SK-N-SH (cell line): ENCODE data around the gene EFNB2. TPM values are rescaled to one million over a fixed set of nuclear protein-coding genes. Genes with fewer than 3 reads are reported as not detected.

Experiments used
- CTCF ChIA-PET: fragments of 300-600, 350-600 bp; formaldehyde crosslinking; extraction: SDS; loops from one replicate; lab custom pipeline; 2021; lab: Yijun Ruan, JAX
- POLR2A ChIA-PET: fragments of 350-600 bp; sonication (Branson Sonifier 250); formaldehyde crosslinking; extraction: SDS; loops from one replicate; lab custom pipeline; 2020; ENCODE audit warnings: antibody characterized with exemption, inconsistent platforms; lab: Yijun Ruan, JAX
- DNase-seq: peaks from one replicate; pipeline ENCODE4 v3.0.0; 2012
- H2AFZ ChIP-seq: fragments of 200-600 bp; sonication (generic); 2 replicates; pipeline ENCODE4 v1.8.1; 2016; ENCODE audit warnings: antibody characterized with exemption, mild to moderate bottlenecking, low read depth
- H3F3A ChIP-seq: fragments of 200-600 bp; sonication (generic); replicated peaks from 2 replicates; pipeline ENCODE3; 2016; ENCODE audit warnings: antibody characterized with exemption, mild to moderate bottlenecking; ENCODE audit not compliant: insufficient read depth
- H3K27ac ChIP-seq, 2 experiments: fragments of 200-500 bp in 1 of 2; fragments of 200-600 bp in 1 of 2; sonication (Bioruptor generic) in 1 of 2; sonication (generic), shearing (Covaris generic) in 1 of 2; 2 replicates each; pipeline versions ENCODE4 v1.5.1 to v1.6.1; 2014 to 2016; ENCODE audit warnings: low read depth in 2 of 2, inconsistent platforms in 1 of 2, low read length in 1 of 2, mild to moderate bottlenecking in 1 of 2, mixed read lengths in 1 of 2
- H3K27me3 ChIP-seq: fragments of 200-600 bp; sonication (generic), shearing (Covaris generic); 2 replicates; pipeline ENCODE4 v1.6.1; 2016; ENCODE audit warnings: mixed run types; ENCODE audit not compliant: insufficient read depth
- H3K36me3 ChIP-seq, 2 experiments: fragments of 200-500 bp in 1 of 2; fragments of 200-600 bp in 1 of 2; sonication (Bioruptor generic) in 1 of 2; sonication (generic) in 1 of 2; replicated peaks in 1 of 2; 2 replicates each; pipeline versions ENCODE3 to v1.5.1; 2014 to 2016; ENCODE audit warnings: low read length in 1 of 2, mild to moderate bottlenecking in 1 of 2; ENCODE audit not compliant: insufficient read depth in 2 of 2, control insufficient read depth in 1 of 2
- H3K4me1 ChIP-seq, 2 experiments: fragments of 200-500 bp in 1 of 2; fragments of 200-600 bp in 1 of 2; sonication (Bioruptor generic) in 1 of 2; sonication (generic), shearing (Covaris generic) in 1 of 2; 2 replicates each; pipeline versions ENCODE4 v1.5.1 to v1.6.1; 2014 to 2016; ENCODE audit warnings: low read depth in 1 of 2, low read length in 1 of 2, mixed run types in 1 of 2; ENCODE audit not compliant: insufficient read depth in 2 of 2, control insufficient read depth in 1 of 2
- H3K4me2 ChIP-seq: fragments of 200-600 bp; sonication (generic), shearing (Covaris generic); 2 replicates; pipeline ENCODE4 v1.6.1; 2017; ENCODE audit warnings: mixed run types
- H3K4me3 ChIP-seq, 2 experiments: fragments of 200-500 bp in 1 of 2; fragments of 200-600 bp in 1 of 2; sonication (Bioruptor generic) in 1 of 2; sonication (generic), shearing (Covaris generic) in 1 of 2; 2 replicates each; pipeline versions ENCODE4 v1.5.1 to v1.8.1; 2014 to 2016; ENCODE audit warnings: low read depth in 2 of 2, inconsistent platforms in 1 of 2, low read length in 1 of 2, mild to moderate bottlenecking in 1 of 2, mixed read lengths in 1 of 2, moderate library complexity in 1 of 2
- H3K79me2 ChIP-seq: fragments of 200-600 bp; sonication (generic); 2 replicates; pipeline ENCODE4 v1.8.1; 2017; ENCODE audit warnings: mild to moderate bottlenecking; ENCODE audit not compliant: insufficient read depth
- H3K9ac ChIP-seq: fragments of 200-600 bp; sonication (generic); 2 replicates; pipeline ENCODE4 v1.6.1; 2017; ENCODE audit warnings: mixed run types
- H3K9me2 ChIP-seq: fragments of 200-600 bp; sonication (generic); 2 replicates; pipeline ENCODE4 v1.6.1; 2017; ENCODE audit warnings: mixed run types
- H3K9me3 ChIP-seq: fragments of 200-600 bp; sonication (generic); 2 replicates; pipeline ENCODE4 v1.6.1; 2017; ENCODE audit warnings: mixed run types, mild to moderate bottlenecking, moderate library complexity
- H4K20me1 ChIP-seq: fragments of 200-600 bp; sonication (generic); 2 replicates; pipeline ENCODE4 v1.6.1; 2017; ENCODE audit warnings: mild to moderate bottlenecking, mixed run types; ENCODE audit not compliant: insufficient read depth
- EZH2phosphoT487 ChIP-seq: fragments of 200-600 bp; sonication (generic); IDR thresholded peaks from 2 replicates; pipeline ENCODE4 v1.6.1; 2017; ENCODE audit warnings: low read depth, mixed run types, mild to moderate bottlenecking, antibody characterized with exemption, moderate library complexity, borderline replicate concordance
- GABPA ChIP-seq: IDR thresholded peaks from 2 replicates; pipeline ENCODE4 v1.4.0; 2012; ENCODE audit warnings: low read depth, mild to moderate bottlenecking
- JUND ChIP-seq: IDR thresholded peaks from 2 replicates; pipeline ENCODE4 v1.4.0; 2012
- NFIC ChIP-seq: IDR thresholded peaks from 2 replicates; pipeline ENCODE4 v1.4.0; 2012; ENCODE audit warnings: borderline replicate concordance
- RAD21 ChIP-seq: IDR thresholded peaks from 2 replicates; pipeline ENCODE4 v1.6.1; 2012; ENCODE audit warnings: mild to moderate bottlenecking, low read length
- RCOR1 ChIP-seq: fragments of 150-350 bp; IDR thresholded peaks from 2 replicates; pipeline ENCODE4 v1.6.1; 2017; ENCODE audit warnings: antibody characterized with exemption, low read length
- RXRA ChIP-seq: IDR thresholded peaks from 2 replicates; pipeline ENCODE4 v1.4.0; 2012; ENCODE audit warnings: low read depth, mild to moderate bottlenecking, borderline replicate concordance
- SMC3 ChIP-seq: IDR thresholded peaks from 2 replicates; pipeline ENCODE4 v1.6.1; 2012; ENCODE audit warnings: low read depth, low read length, improper control_type of control experiment
- TEAD4 ChIP-seq: IDR thresholded peaks from 2 replicates; pipeline ENCODE4 v1.4.0; 2012; ENCODE audit warnings: mild to moderate bottlenecking, borderline replicate concordance; ENCODE audit not compliant: insufficient read depth
- YY1 ChIP-seq: IDR thresholded peaks from 2 replicates; pipeline ENCODE4 v1.4.0; 2012; ENCODE audit warnings: low read depth, mild to moderate bottlenecking
- WGBS: methylation state at CpG from one replicate; pipeline ENCODE4 v1.1.6; 2017; ENCODE audit warnings: low lambda C conversion rate; 5-methylcytosine and 5-hydroxymethylcytosine counted together
- polyA plus RNA-seq, 3 experiments: library from polyadenylated mRNA; depleted of rRNA; stranded (reverse); fragments of >200 nt; gene quantifications; 2 replicates each; pipeline ENCODE4 v1.2.3, GENCODE V29; 2012
- TF ChIP-seq, protein P1 (sequence below): IDR thresholded peaks from 2 replicates; pipeline ENCODE4 v1.4.0; 2012; ENCODE audit warnings: low read depth, borderline replicate concordance
- TF ChIP-seq, protein P2 (sequence below): IDR thresholded peaks from 2 replicates; pipeline ENCODE4; 2012

The EFNB2 gene
- polyA plus RNA-seq, 1 of the 3 experiments (the other 2 are of a cell fraction): 3.0 TPM

DNA sequence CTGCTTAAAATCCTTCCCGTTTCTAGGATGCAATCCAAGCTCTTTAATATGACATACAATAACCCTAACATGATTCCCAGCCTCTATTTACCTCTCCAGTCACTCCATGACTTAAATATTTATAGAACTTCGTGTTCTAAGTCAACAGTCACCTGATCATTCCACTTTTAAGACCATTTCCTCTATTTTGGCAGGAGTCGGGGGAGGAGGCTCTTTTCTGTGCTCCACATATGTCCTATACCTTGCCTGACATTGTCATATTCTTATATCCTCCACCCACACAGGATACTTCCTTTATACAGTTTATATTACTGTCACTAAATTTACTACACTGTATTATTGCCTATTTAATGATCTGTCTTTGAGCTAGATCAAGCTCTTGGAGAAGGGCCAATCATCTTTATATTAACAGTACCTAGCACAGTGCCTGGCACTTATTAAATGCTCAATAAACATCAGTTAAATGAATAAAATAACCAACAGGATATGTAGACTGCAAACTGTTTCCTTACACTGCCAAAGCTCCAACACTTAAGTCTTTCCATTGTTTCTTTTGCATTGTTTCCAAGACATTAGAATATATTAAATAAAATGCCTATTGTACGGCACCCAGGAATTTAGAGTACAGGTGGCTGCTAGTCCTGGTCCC is 29.8 kb upstream of the EFNB2 start (continued):
- no peak for TF ChIP-seq RCOR1
- no peak for TF ChIP-seq YY1
- no peak for TF ChIP-seq RXRA
- TF ChIP-seq EZH2phosphoT487: no peak
- TF ChIP-seq, protein P1, sequence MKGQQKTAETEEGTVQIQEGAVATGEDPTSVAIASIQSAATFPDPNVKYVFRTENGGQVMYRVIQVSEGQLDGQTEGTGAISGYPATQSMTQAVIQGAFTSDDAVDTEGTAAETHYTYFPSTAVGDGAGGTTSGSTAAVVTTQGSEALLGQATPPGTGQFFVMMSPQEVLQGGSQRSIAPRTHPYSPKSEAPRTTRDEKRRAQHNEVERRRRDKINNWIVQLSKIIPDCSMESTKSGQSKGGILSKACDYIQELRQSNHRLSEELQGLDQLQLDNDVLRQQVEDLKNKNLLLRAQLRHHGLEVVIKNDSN: no peak
- TF ChIP-seq SMC3: no peak

DNA sequence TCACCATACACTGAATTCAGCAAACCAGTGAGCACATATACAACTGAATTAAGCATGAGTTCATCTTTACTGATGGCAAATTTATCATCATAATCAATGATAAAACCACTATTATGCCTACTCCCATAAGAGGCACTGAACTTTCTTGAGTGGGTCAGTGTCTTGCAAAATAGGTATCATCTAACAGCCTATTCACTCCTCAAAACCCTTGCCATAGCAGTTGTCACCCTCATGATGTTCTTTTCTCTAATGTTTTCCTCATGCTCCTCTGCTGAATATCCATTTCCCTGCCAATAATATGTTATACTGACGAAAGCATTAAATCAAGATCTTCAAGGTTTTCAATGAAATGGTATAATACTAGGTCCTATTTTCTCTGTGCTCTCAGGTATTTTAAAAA is 26.8 kb upstream of the EFNB2 start:
- Histone ChIP-seq H3K36me3 (peaks cover 12 to 24% of the 10 kb centered on the region in 2 experiments), H3K9me3 (no peaks in the 10 kb centered on the region), H2AFZ (no peak overlapping the region), H3K79me2 (peaks cover 100% of the 10 kb centered on the region), H3K4me2 (no peak overlapping the region), H3K27ac (no peak overlapping the region), H3K4me3 (no peak overlapping the region), H3K27me3 (no peaks in the 10 kb centered on the region), H3K9ac (no peak overlapping the region), H3K4me1 (peaks cover 12% of the 10 kb centered on the region in 2 experiments; a peak in 3 of 4 replicates), H3F3A (peaks cover 5% of the 10 kb centered on the region)
- WGBS: 96% methylated on average over 1 of the region's 1 CpG
- no peak for DNase-seq
- POLR2A ChIA-PET: no interaction called here
- CTCF ChIA-PET: interaction anchor here (0.7 to 2.6 kb wide), 2 partner anchors 26 to 407 kb away, joined by 3 to 8 read pairs; no protein-coding TSS in a partner anchor
- TF ChIP-seq JUND (no peak), RAD21 (no peak)
- TF ChIP-seq, protein P2, sequence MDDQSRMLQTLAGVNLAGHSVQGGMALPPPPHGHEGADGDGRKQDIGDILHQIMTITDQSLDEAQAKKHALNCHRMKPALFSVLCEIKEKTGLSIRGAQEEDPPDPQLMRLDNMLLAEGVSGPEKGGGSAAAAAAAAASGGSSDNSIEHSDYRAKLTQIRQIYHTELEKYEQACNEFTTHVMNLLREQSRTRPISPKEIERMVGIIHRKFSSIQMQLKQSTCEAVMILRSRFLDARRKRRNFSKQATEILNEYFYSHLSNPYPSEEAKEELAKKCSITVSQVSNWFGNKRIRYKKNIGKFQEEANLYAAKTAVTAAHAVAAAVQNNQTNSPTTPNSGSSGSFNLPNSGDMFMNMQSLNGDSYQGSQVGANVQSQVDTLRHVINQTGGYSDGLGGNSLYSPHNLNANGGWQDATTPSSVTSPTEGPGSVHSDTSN: no peak
- TF ChIP-seq, all 33 proteins: peak for 0
- no peaks in the 10 kb centered on the region for H3K9me2 ChIP-seq
- H4K20me1 ChIP-seq: peaks cover 94% of the 10 kb centered on the region

DNA sequence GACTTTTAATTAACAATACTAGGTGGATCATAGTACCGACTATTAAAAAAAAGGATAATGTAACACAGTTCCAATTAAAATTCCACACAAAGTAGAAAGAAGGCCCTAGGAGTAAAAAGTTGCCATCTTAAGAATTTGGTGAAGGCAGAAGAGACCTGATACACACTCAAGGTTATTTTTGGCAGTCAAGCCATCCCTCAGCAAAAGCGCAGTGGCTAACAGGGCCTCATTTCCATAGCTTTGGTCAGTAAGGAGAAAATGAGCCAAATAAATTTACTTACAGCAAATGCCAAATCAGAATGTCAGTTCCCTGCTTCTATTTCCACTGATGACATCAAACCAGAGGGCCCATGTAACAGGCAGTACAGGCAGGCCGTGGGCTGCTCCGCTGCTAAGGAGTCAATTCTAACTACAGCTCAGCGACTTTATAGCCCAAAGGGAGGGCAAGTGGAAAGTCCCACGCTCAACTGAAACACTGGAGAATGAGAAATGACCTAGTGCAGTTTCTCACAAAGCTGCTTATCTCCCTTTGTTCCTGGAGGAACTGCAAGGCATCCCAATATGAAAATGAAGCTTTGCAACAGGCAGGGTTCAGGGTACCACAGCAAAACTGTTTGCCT is 26.2 kb upstream of the EFNB2 start:
- H3K4me3 ChIP-seq: no peak overlapping the region
- ChIA-PET POLR2A (no interaction called here), CTCF (interaction anchor here (2.6 kb wide), 1 partner anchor 25 kb away, joined by 8 read pairs; no protein-coding TSS in a partner anchor)
- H3K9ac ChIP-seq: no peak overlapping the region
- H3K79me2 ChIP-seq: peaks cover 98% of the 10 kb centered on the region
- no peak overlapping the region for H3K27ac ChIP-seq
- peaks cover 17 to 31% of the 10 kb centered on the region in 2 experiments for H3K36me3 ChIP-seq
- H2AFZ ChIP-seq: no peak overlapping the region
- H3K4me2 ChIP-seq: no peak overlapping the region
- TF ChIP-seq, protein P1: no peak
- TF ChIP-seq NFIC (no peak), GABPA (no peak), TEAD4 (no peak)
- H3K4me1 ChIP-seq: peaks cover 12% of the 10 kb centered on the region in 2 experiments; a peak in 3 of 4 replicates
- no peaks in the 10 kb centered on the region for H3K9me3 ChIP-seq
- H3K27me3 ChIP-seq: no peaks in the 10 kb centered on the region
- 97% methylated on average over 2 of the region's 6 CpGs for WGBS
- DNase-seq: no peak
- H3F3A ChIP-seq: peaks cover 6% of the 10 kb centered on the region
- peaks cover 89% of the 10 kb centered on the region for H4K20me1 ChIP-seq
- H3K9me2 ChIP-seq: no peaks in the 10 kb centered on the region
